IMR-90 (cell line): Measurements from ENCODE around the gene DDN. TPM values are rescaled to one million over a fixed set of nuclear protein-coding genes. Genes with fewer than 3 reads are reported as not detected.

ENCODE experiments used
- ATAC-seq: fragments of 200-7000 bp; cut with Tn5 transposase; 2 replicates; pipeline ENCODE4 v1.9.1; 2020; ENCODE audit warnings: low read depth, mild to moderate bottlenecking, moderate library complexity
- BruUV-seq: library from RNA; stranded (reverse); fragments of 400-500 nt; replicated peaks from 2 replicates; lab custom pipeline; 2021; lab: Mats Ljungman, UMichigan
- CTCF ChIA-PET: fragments of 300-600 bp; formaldehyde crosslinking; extraction: SDS; loops from one replicate; lab custom pipeline; 2021; ENCODE audit warnings: antibody characterized with exemption; lab: Yijun Ruan, JAX
- POLR2A ChIA-PET: fragments of 300-600 bp; sonication (Branson Sonifier 250); formaldehyde crosslinking; loops from one replicate; lab custom pipeline; 2022; ENCODE audit warnings: antibody characterized with exemption; ENCODE audit not compliant: unreplicated experiment; lab: Charles Lee
- DNase-seq: peaks from one replicate; pipeline ENCODE4 v3.0.0; 2013
- H2AFZ ChIP-seq: replicated peaks from 2 replicates; pipeline ENCODE3; 2013; ENCODE audit warnings: low read length, mild to moderate bottlenecking; ENCODE audit not compliant: poor library complexity
- H2AK5ac ChIP-seq: 2 replicates; pipeline ENCODE4 v1.6.1; 2013; ENCODE audit warnings: low read depth, low read length, inconsistent platforms
- H2AK9ac ChIP-seq: replicated peaks from 2 replicates; pipeline ENCODE3; 2013; ENCODE audit warnings: mild to moderate bottlenecking, low read depth, low read length, moderate library complexity; ENCODE audit not compliant: poor library complexity
- H2BK120ac ChIP-seq: 2 replicates; pipeline ENCODE4 v1.6.1; 2013; ENCODE audit warnings: low read depth, low read length, inconsistent platforms
- H2BK15ac ChIP-seq: 3 replicates; pipeline ENCODE4 v1.6.1; 2013; ENCODE audit warnings: low read depth, low read length, inconsistent platforms
- H2BK20ac ChIP-seq: 2 replicates; pipeline ENCODE4 v1.6.1; 2013; ENCODE audit warnings: low read depth, mild to moderate bottlenecking, inconsistent platforms, low read length, moderate library complexity
- H2BK5ac ChIP-seq: 2 replicates; pipeline ENCODE4 v1.6.1; 2013; ENCODE audit warnings: mild to moderate bottlenecking, low read depth, low read length, inconsistent platforms; ENCODE audit not compliant: poor library complexity, severe bottlenecking
- H3K14ac ChIP-seq: replicated peaks from 2 replicates; pipeline ENCODE4 v1.6.1; 2013; ENCODE audit warnings: low read depth, low read length, inconsistent platforms
- H3K18ac ChIP-seq: 2 replicates; pipeline ENCODE4 v1.6.1; 2013; ENCODE audit warnings: low read depth, low read length, control low read depth
- H3K23ac ChIP-seq: 2 replicates; pipeline ENCODE4 v1.6.1; 2013; ENCODE audit warnings: low read depth, low read length, inconsistent platforms
- H3K27ac ChIP-seq: 2 replicates; pipeline ENCODE4 v1.5.1; 2013; ENCODE audit warnings: mild to moderate bottlenecking, control low read depth, low read length; ENCODE audit not compliant: insufficient read depth
- H3K27me3 ChIP-seq: 2 replicates; pipeline ENCODE4 v1.6.1; 2013; ENCODE audit warnings: low read length; ENCODE audit not compliant: control insufficient read depth, insufficient read depth
- H3K36me3 ChIP-seq: 2 replicates; pipeline ENCODE4 v1.6.1; 2013; ENCODE audit warnings: low read length, mixed read lengths; ENCODE audit not compliant: control insufficient read depth, insufficient read depth
- H3K4ac ChIP-seq: 2 replicates; pipeline ENCODE4 v1.6.1; 2013; ENCODE audit warnings: low read depth, low read length, inconsistent platforms
- H3K4me1 ChIP-seq: 2 replicates; pipeline ENCODE4 v1.6.1; 2013; ENCODE audit warnings: low read length, mixed read lengths; ENCODE audit not compliant: control insufficient read depth, insufficient read depth
- H3K4me2 ChIP-seq: 2 replicates; pipeline ENCODE4 v1.6.1; 2013; ENCODE audit warnings: low read depth, mild to moderate bottlenecking, control low read depth, low read length, moderate library complexity
- H3K4me3 ChIP-seq: 2 replicates; pipeline ENCODE4 v1.5.1; 2013; ENCODE audit warnings: low read depth, mild to moderate bottlenecking, control low read depth, low read length, moderate library complexity; ENCODE audit not compliant: insufficient read depth
- H3K56ac ChIP-seq: 2 replicates; pipeline ENCODE4 v1.6.1; 2013; ENCODE audit warnings: low read length, inconsistent platforms; ENCODE audit not compliant: insufficient read depth; ENCODE audit errors: extremely low read depth
- H3K79me1 ChIP-seq, 2 experiments: 2 replicates each; pipeline ENCODE4 v1.6.1; 2013; ENCODE audit warnings: low read length in 2 of 2, inconsistent platforms in 1 of 2, low read depth in 1 of 2
- H3K9ac ChIP-seq: 2 replicates; pipeline ENCODE4 v1.6.1; 2013; ENCODE audit warnings: low read depth, low read length, control low read depth
- H3K9me1 ChIP-seq: 2 replicates; pipeline ENCODE4 v1.6.1; 2013; ENCODE audit warnings: low read length, inconsistent platforms; ENCODE audit not compliant: insufficient read depth
- H3K9me3 ChIP-seq: 2 replicates; pipeline ENCODE4 v1.6.1; 2013; ENCODE audit warnings: low read length; ENCODE audit not compliant: control insufficient read depth, insufficient read depth
- H4K20me1 ChIP-seq: 2 replicates; pipeline ENCODE4 v1.6.1; 2013; ENCODE audit warnings: low read length, inconsistent platforms; ENCODE audit not compliant: insufficient read depth
- H4K5ac ChIP-seq: 2 replicates; pipeline ENCODE4 v1.6.1; 2013; ENCODE audit warnings: mild to moderate bottlenecking, low read depth, low read length, control low read depth
- H4K8ac ChIP-seq, 2 experiments: 2 replicates each; pipeline ENCODE4 v1.6.1; 2013; ENCODE audit warnings: low read depth in 2 of 2, low read length in 2 of 2, control low read depth in 1 of 2, inconsistent platforms in 1 of 2
- H4K91ac ChIP-seq: 2 replicates; pipeline ENCODE4 v1.6.1; 2013; ENCODE audit warnings: low read depth, low read length, inconsistent platforms; ENCODE audit not compliant: insufficient read depth
- BHLHE40 ChIP-seq: fragments of 150-350 bp; IDR thresholded peaks from 2 replicates; pipeline ENCODE4 v1.6.1; 2016; ENCODE audit warnings: mild to moderate bottlenecking, low read depth, low read length
- CEBPB ChIP-seq: IDR thresholded peaks from 2 replicates; pipeline ENCODE4 v1.6.1; 2012; ENCODE audit warnings: low read depth, low read length, improper control_type of control experiment
- CHD1 ChIP-seq: IDR thresholded peaks from 2 replicates; pipeline ENCODE4 v1.6.1; 2012; ENCODE audit warnings: low read depth, low read length, improper control_type of control experiment
- MAFK ChIP-seq: IDR thresholded peaks from 2 replicates; pipeline ENCODE4 v1.6.1; 2012; ENCODE audit warnings: low read depth, low read length, improper control_type of control experiment
- WGBS, 2 experiments: methylation state at CpG; one replicate each; pipeline versions ENCODE4 v1.1.5 to v1.1.7; 2013; ENCODE audit warnings: missing lambda C conversion rate in 2 of 2; ENCODE audit not compliant: insufficient read length in 1 of 2; ENCODE audit errors: extremely low coverage in 2 of 2; 5-methylcytosine and 5-hydroxymethylcytosine counted together
- dilution Hi-C: fragments of 300-500 bp; cut with HindIII; formaldehyde crosslinking; loops from one replicate; pipeline ENCODE4 v1.14.3; 2018; ENCODE audit warnings: low sequenced_read_pairs; ENCODE audit not compliant: unreplicated experiment
- in situ Hi-C: fragments of 300-500 bp; cut with MboI; formaldehyde crosslinking; loops from 3 replicates; pipeline ENCODE4 v1.14.3; 2019; ENCODE audit warnings: low sequenced_read_pairs, inconsistent platforms, mixed read lengths
- intact Hi-C: fragments of 100-400 bp; cut with micrococcal nuclease; formaldehyde crosslinking; loops from 2 replicates; pipeline ENCODE4 v1.10.0; 2022
- polyA plus RNA-seq, 3 experiments: library from polyadenylated mRNA; depleted of rRNA; stranded (reverse); fragments of >200 nt; gene quantifications; 2 replicates each; pipeline ENCODE4 v1.2.3, GENCODE V29; 2012; ENCODE audit warnings: low replicate concordance in 1 of 3
- total RNA-seq: library from RNA; depleted of rRNA; stranded (reverse); fragments of >200 nt; gene quantifications from 2 replicates; pipeline ENCODE4 v1.2.3, GENCODE V29; 2012

The DDN gene
- total and polyA plus RNA-seq, 2 of the 4 experiments (the other 2 are of a cell fraction) = 0.18 to 0.21 TPM

GRCh38 chr12:49030119-49030518, 30.9 kb upstream of the DDN start:
- Histone ChIP-seq H3K9me1 (no peaks in the 10 kb centered on the region), H3K27me3 (no peaks in the 10 kb centered on the region), H3K4ac (no peak overlapping the region), H2BK5ac (no peak overlapping the region), H3K4me2 (no peak overlapping the region), H3K56ac (no peak overlapping the region), H4K91ac (no peak overlapping the region), H2AK9ac (no peak overlapping the region), H3K9ac (no peak overlapping the region), H2BK15ac (no peak overlapping the region), H2BK20ac (no peak overlapping the region), H2BK120ac (no peak overlapping the region), H3K4me1 (no peaks in the 10 kb centered on the region), H4K8ac (no peak overlapping the region), H2AFZ (peak overlapping the region; percentile 35), H3K9me3 (no peaks in the 10 kb centered on the region), H3K36me3 (peaks cover 87% of the 10 kb centered on the region), H2AK5ac (no peak overlapping the region), H3K18ac (no peak overlapping the region), H3K14ac (no peak overlapping the region), H3K23ac (no peak overlapping the region), H3K27ac (no peak overlapping the region), H3K4me3 (no peak overlapping the region), H3K79me1 (peaks cover 24 to 67% of the 10 kb centered on the region in 2 experiments), H4K20me1 (peaks cover 24% of the 10 kb centered on the region), H4K5ac (no peak overlapping the region)
- ChIA-PET POLR2A (no interaction called here), CTCF (interaction anchor here (1.1 kb wide), 1 partner anchor 10 kb away, joined by 6 read pairs; no protein-coding TSS in a partner anchor)
- dilution Hi-C loops = no loop called here
- in situ Hi-C loops = no loop called here
- intact Hi-C loops = no loop called here
- BruUV-seq = no TSS peak
- TF ChIP-seq CEBPB = no peak
- no peak for TF ChIP-seq MAFK
- no peak for TF ChIP-seq CHD1
- no peak for TF ChIP-seq BHLHE40
- no peak for ATAC-seq
- WGBS, 2 experiments = no CpG with 5 or more reads among the region's 8 CpGs
- DNase-seq = no peak
